NCI-H748 (cell line): Measurements from ENCODE around the gene RUSC1.

ENCODE experiments used
- DNase-seq: peaks from one replicate; lab custom pipeline; 2025; ENCODE audit not compliant: unreplicated experiment; lab: John Stamatoyannopoulos, UW

RUSC1 gene

DNA sequence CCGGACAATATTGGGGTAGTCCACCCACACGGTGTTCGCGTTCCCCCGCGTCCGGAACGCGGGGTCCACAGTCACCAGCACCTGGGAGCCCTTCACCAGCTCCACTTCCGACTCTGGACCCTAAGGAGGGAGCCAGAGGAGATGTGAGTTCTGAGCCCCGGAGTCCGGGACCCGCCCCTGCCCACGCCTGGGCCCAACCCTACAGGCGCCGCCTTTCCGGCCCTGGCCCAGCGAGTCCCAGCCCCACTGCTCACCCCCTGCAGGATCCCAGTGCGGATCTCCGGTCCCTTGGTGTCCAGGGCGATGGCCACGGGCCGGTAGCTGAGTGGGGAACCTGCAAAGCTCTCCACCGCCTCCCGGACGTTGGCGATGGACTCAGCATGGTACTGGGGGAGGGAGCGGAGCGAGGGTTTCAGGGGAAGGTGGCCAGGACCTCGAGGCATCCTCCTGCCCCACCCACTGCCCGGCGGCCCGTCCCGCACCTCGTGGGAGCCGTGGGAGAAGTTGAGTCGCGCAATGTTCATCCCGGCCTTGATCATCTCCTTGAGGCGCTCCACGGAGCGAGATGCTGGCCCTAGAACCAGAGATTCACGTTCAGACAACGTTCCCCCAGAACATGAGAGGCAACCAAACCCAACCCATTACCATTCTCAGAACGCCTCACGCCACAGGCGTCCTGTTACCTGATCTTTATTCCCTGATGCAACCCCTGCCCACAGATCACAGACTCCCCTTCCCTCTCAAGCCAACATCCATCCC is 25.3 kb upstream of the RUSC1 start:
- DNase-seq: no peak

DNA sequence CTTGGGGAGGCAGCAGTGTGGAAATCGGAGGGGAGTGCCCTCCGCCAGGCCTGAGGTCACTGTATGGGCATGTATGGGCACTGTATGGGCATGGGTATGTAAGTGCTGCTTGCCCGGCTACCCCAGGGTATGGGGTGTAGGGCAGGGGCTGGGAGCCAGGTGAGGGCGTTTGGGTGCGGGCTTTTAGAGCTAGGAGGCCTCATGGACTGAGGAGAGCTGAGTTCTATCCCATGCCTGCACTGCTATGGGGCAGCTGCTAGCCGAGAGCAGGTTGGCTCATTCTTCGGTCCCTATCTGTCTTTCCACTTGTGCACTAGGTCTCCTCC is 24.8 kb upstream of the RUSC1 start:
- DNase-seq: no peak

DNA sequence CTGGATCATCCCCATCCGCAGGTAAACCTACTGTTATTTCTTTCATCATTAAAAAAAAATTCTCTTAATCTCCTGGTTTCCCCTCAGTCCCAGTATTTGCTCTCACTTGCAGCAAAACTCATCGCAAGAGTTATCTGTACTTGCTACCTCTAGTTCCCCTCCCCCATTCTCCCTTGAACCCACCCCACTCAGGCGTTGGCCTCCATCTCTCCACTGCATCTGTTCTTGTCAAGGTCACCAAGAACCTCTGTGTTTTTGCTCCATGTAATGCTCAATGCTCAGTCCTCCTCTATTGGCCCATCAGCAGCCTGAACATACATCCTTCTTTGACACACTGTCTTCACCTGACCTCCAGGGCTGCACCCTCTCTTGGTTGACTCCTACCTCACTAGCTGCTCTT is 24.0 kb upstream of the RUSC1 start:
- no peak for DNase-seq

GRCh38 chr1:155297384-155297783 is 23.3 kb upstream of the RUSC1 start:
- no peak for DNase-seq

- no peak for DNase-seq
Observed at GRCh38 chr1:155300024-155300423, 20.7 kb upstream of the RUSC1 start.

DNA sequence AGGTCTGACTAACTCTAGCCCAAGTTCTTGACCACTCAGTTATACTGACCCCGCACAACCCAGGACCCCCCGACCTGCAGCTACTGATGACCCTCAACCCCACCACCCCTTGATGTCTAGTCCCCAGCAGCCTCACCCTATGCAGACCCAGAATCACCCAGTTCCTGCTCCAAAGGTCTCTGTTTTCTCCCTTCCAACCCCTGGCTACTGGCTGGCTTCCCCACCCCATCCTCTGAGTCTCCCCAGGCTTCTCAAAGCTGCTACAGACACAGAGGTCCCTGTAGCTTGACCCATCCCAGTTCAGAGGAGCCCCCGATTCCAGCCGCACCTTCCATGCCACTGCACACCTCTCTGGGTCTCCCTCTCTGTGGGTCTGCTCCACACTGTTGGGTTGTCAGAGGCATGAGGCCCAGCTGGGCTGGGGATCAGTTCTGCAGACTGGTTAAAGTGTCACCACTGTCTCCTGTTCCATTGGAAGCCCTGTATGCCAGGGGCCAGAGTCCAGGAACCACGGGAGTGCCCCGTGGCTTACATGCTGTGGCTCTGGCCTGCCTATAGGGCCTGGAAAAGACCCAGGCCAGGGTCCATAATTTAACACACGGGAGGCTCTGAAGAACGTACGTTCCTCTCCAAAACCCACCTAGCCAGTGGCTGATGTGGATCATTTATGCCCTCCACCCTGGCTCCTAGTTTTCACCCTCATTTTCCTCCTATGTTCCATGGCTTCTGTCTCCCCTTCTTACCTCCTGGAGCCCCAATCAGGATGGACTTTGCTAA is 20.0 kb upstream of the RUSC1 start:
- no peak for DNase-seq

DNA sequence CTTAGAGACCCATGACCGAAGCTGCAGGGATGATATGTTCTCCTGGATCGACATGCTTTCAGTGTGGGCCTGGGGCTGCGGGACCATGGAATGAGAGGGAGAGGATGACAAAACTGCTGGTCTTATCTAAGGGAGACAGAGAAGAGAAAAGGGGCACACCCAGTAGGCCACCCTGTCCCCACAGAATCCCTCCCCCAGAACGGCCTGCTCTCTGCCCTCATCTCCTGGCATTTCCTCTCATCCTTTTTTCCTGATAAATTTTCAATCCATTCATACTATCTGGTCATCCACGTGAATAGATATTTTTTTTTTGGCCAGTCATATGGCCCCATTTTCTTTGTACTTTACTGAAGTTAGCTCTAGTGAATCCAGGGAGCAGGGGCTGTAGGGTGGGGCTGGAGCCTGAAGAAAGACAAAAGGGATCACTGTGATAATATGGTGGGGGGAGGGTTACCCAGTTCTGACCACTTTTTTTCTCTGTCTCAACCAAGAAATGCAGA is 19.3 kb upstream of the RUSC1 start, which contains the start of gene PKLR:
TSS of gene PKLR (minus strand) at position 97 of the 500 bp plus-strand sequence. CDS start at position 54, 43 bp downstream.
- no peak for DNase-seq

DNA sequence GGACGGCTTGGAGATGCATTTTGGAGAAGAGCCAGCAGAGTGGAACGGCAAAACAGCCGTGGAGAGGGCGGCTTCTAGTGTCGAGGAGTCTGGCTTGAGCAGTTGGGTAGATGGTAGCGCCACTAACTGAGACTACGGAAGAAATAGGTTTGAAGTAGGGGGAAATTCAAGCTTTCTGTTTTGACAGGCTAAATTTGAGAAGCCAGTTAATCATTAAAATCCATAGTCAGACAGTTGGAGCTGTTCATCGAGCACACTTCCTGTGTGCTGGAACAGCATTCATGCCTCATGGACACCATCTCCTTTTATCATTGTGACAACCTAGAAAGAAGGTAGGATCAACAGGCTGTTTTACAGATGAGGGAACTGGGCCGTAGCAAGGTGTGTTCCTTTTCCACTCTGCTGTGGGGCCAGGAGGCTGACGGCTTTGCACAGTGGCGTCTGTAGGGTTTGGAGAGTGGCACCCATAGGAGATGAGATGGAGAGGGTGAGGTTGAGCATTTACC is 16.1 kb upstream of the RUSC1 start:
- DNase-seq: no peak

DNA sequence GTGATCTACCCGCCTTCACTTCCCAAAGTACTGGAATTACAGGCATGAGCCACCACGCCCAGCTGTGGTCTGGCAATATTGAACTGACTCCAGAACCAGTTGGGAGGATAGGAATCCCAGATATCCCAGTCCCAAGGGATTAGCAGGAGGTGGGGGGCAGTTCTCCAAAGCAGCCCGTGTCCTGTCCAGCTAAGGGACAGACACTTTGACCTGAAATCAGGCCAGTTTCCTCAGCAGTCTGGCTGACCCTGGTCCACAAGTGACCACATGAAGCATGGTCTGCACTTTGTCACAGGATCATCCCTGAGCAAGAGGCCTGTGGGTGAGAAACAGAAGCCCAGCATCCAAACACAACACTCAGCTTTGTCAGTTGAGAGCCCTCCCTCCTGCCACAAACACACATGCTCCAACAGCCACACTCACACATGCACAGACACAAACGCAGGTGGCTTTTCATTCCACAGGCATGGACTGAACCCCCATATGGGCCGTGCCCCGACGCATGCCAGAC is 14.8 kb upstream of the RUSC1 start:
- DNase-seq: no peak

- peak; percentile 21 for DNase-seq
Observed at GRCh38 chr1:155307247-155307740, 13.4 kb upstream of the RUSC1 start.

DNA sequence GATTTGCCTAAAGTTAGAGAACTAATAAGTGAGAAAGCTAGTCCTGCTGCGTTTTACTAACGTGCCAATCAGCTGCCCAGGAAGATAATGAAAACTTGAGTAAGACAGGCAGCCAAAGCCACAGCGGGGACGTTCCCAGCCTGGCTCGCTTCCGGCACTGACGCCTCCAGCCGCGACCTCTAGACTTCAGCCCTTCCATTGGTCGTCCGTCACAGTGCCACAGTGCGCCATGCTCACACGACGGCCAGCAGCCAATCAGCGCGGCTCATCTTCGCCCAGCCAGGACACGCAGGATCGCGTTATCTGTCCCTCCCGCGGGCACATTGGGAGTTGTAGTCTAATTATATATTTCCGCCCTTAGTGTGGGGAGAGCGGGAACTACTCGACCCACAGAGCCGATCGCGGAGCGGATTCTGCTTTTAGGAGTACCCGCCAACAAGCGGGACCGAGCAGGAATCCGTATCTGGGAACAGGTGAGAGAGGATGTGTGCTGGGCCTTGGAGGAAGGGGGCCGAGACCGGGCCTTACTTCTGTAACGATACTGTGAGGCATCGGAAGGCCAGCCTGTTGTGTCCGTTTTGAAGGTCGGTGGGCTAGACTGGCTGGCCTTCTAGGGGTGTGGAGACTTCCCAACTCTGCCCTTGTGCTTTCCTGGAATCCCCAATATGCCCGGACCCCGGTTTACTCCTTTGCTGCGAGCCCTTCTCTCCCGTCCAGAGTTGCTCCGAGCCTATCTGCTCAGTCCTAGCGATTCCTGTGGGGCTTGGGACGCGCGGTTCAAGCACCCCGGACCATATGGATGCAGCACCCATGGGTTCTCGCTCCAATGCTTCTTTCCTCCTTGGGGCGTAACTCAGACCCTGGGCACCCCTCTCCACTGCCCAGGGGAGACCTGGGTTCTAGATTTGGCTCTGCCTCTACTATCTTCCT is 11.9 kb upstream of the RUSC1 start, which contains the start of gene FDPS:
TSS of gene FDPS (plus strand) at position 374 of the 930 bp plus-strand sequence. CDS start 924 bp downstream, outside the sequence.
- peak; percentile 99 for DNase-seq

GRCh38 chr1:155309423-155310021 is 11.2 kb upstream of the RUSC1 start:
- peak; percentile 13 for DNase-seq

DNA sequence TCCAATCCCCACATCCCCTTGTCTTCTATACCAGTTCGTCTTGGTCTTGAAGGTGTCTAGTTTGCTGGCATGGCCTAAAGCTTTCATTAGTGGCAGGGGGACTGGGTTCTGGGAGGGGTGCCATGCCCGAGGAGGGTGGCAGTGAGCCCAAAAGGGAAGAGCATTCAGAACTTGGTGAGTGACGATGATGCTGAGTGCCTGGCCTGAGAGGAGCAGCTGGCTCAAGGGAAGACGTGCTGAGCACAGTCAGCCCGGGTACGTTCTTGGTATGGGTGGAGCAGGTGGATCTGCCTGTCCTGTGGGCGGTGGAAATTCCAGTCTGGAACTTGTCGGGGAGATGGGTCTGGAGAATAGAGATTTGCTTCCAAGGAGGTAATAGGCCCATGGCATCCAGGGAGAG is 7.4 kb upstream of the RUSC1 start:
- no peak for DNase-seq

DNA sequence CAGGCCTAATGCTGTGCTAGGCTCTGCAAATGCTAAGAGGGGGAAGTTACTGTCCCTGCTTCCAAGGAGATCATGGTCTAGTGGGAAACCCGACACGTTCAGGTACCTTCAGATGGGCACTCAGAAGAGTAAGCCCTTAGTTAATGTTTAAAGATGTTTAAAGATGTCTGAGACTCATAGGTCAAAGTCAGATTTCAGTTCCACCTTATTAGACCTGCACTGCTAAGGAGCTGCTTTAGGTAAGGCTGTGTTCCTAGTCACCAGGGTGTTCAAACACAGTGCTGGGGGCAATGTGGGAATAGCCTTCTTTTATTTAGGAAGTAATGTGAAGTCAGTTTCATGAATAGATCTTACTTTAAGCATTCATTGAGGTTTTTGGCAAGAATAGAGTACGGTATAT is 3.8 kb upstream of the RUSC1 start:
- no peak for DNase-seq

GRCh38 chr1:155318082-155318481 is 2.6 kb upstream of the RUSC1 start:
- no peak for DNase-seq

- no peak for DNase-seq
Observed at GRCh38 chr1:155319536-155319935, 1.2 kb upstream of the RUSC1 start.

GRCh38 chr1:155320252-155320651 is 442 bp upstream of the RUSC1 start:
- DNase-seq: peak; percentile 74

GRCh38 chr1:155321639-155322503 is 1.2 kb downstream of the RUSC1 start:
- peak; percentile 38 for DNase-seq

- DNase-seq: peak; percentile 46
Observed at GRCh38 chr1:155322571-155322952, 1.9 kb downstream of the RUSC1 start.
